GM21723 (cell line): ENCODE data around the gene SCN2B.

Experiments
- ATAC-seq: cut with Tn5 transposase; IDR thresholded peaks from one replicate; pipeline ENCODE4 v1.9.1; 2021; ENCODE audit warnings: mild to moderate bottlenecking, moderate library complexity; ENCODE audit not compliant: unreplicated experiment

The SCN2B gene, protein sequence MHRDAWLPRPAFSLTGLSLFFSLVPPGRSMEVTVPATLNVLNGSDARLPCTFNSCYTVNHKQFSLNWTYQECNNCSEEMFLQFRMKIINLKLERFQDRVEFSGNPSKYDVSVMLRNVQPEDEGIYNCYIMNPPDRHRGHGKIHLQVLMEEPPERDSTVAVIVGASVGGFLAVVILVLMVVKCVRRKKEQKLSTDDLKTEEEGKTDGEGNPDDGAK

GRCh38 chr11:118175993-118176777, at the start of gene SCN2B:
TSS of gene SCN2B (minus strand) at chr11:118176639. CDS start at chr11:118176431, 208 bp downstream.
- no peak for ATAC-seq

DNA sequence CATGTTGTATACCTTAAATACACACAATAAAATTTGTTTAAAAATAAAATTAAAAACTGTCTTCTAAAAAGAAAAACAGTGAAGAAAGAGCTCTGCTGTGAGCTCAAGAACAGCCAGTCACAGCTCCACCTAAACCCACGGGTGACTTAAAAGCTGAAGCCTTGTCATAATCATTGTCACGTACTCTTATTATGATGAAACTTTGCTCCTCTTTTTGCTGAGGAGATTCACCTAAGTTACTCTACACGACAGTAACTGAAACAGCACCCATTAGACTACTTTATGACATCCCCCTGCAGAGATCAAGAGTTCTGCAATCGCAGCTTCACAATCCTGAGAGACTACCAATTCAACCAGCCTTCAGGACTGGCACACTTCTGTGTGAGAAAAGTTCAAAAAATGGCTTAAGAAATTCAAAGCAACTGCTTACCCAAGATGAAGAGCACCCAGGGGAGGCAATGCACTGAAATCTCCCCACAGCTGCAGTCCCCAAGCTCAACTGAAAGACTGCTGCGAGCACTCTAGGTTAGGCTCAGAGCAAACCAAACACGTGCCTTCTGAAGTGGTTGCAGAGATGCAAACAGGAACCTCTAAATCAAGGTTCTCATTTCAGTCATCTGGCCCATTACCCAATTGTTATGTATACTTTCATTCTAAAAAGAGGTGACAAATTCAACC, 48.2 kb upstream of the SCN2B start, which contains the start of gene JAML:
Gene JAML (minus strand): TSS at position 501 of the 678 bp plus-strand sequence. CDS start 10,145 bp downstream, outside the sequence.
- ATAC-seq: no peak

DNA sequence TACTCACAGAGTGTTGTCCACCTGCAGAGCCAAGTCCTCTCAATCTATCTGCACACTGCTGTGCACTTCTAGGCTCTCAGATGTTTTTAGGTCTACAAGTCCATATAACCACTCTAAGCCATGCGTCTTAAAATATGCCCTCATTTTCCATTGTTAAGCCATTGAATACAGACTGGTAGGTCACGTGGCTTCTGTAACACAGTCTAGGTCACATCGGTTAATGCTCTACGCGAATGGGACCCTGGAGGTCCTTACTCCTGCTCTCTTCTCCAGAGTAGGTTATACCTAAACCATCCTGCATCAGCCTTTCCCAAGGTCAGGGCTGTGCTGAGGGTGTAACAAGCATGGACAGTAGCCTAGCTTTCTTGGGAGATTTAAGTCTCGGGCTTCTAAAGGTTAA, 47.6 kb upstream of the SCN2B start:
- no peak for ATAC-seq

DNA sequence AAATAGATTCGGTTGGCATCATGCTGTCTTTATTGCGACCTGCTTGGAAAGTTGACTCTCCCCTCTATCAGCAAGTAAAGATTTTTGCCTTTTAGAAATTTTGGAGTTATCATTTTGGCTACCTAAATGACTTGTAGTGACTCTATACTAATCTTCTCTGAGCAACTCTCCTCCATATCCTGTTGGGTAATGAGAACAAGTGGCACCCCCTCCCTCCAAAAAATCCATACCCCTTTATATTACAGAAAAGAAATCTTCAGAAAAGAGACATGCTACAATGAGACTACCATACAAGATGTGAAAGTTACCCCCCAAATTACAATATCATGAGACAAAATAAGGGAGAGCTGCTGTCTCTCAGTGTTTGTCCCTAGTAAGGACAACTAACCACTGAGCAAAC, 47.1 kb upstream of the SCN2B start:
- no peak for ATAC-seq

- no peak for ATAC-seq
These were observed 46.0 kb upstream of the SCN2B start for GRCh38 chr11:118222437-118222836.

DNA sequence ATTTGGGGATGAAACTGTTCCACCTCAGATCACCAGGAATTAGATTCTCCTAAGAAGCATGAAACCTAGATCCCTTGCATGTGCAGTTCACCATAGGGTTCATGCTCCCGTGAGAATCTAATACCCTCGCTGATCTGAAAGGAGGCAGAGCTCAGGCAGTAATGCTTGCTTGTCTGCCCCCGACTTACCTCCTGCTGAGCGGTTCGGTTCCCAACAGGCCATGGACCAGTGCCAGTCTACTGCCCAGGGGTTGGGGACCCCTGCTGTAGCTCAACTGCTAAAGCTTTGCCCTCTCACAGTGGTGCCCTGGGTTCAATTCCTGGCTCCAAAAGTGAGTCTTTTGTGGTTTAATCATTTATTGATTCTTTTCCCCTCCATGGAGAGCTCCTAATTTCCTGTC, 45.0 kb upstream of the SCN2B start:
- ATAC-seq: no peak

GRCh38 chr11:118219732-118220131, 43.3 kb upstream of the SCN2B start:
- ATAC-seq: no peak

- ATAC-seq: no peak
These were observed 42.8 kb upstream of the SCN2B start for GRCh38 chr11:118219244-118219643.

DNA sequence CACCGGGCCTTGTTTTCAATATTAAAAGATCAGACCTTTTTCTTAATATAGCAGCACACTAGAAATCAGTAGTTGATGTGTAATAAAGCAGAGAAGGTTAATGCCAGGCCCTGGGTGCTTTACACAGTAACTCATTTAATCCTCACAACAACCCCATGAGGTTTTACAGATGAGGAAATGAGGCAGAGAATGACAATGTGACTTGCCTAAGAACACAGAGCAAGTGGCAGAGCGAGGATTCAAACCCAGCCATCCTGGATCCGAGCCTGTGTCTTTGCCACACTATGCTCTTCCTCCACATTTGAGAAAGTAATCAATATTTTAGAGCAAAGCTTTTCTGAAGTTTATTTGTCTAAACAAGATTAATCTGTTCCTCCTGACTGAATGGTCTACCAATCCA, 41.1 kb upstream of the SCN2B start:
- ATAC-seq: no peak

- ATAC-seq: peak; percentile 63
These were observed 40.4 kb upstream of the SCN2B start for GRCh38 chr11:118216621-118217481.

- ATAC-seq: no peak
These were observed 39.3 kb upstream of the SCN2B start for GRCh38 chr11:118215765-118216164.

GRCh38 chr11:118215262-118215661, 38.8 kb upstream of the SCN2B start:
- no peak for ATAC-seq

DNA sequence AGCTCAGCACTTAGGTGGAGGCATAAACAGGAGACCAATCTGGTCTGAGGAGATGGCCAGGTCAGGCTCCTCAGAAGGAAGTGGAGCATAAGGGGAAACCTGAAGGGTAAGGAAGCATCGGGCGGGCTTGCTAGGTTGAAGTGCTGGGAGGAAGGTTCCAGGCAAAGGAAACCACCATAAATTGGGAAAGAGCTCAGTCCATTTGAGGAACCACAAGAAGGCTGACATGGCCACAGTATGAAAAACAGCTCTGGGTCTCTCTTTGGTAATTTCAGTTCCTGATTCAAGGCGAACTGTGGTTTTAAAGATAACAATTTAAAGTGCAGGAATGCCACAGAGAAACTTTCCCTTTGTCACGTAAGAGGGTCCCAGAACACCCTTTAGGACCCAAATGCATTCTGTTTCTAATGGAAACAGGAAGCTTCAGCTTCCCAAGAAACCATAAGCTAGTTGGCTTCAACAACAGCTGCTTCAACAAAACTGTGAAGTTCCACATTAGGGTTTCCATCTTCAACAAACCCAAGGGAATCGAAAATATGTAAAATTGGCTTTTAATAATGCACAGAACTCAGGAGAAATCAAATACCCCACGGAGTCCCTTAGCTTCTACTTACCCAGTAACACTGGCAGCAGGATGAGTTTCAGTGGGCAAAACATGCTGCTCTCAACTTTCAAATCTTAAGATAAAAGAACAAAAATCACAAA, 37.9 kb upstream of the SCN2B start:
- ATAC-seq: no peak

DNA sequence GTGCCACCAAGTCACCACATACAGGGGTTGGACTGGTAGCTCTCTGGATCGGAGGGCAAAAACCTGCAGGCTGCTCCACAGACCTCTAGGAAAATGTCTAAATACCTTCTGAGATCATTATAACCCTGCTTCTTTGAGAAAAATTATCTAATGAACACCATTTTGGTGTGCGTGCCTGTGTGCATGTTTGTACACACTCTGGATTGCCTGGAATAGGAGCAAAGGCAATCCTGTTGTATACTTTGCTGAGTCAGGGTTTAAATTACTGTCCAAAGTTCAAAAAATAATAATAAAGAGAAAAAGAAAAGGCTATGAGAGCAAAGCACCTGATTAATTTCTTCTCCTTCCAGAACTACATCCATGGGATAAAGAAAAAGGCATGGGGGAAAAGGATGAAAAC, 37.3 kb upstream of the SCN2B start:
- no peak for ATAC-seq

- ATAC-seq: no peak
These were observed 36.8 kb upstream of the SCN2B start for GRCh38 chr11:118213201-118213600.

DNA sequence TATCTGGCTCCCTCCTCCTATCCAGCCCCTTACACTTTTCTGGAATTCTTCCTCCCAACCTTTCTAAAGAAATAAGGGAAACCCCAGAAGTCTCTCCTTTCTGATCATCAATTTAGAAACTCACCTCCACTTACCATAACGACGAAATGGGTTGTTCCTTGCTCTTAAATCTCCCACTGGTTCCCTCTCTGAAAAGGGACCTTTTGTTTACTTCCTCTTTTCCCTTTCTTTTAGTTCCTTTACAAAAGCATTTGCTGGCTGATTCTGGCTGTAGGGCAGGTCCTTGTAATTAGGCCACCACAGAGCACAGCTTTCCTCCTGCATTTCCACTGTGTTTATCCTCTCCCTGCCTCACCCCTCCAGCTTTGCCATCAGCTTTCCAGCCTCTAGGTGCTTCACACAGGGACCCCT, 36.3 kb upstream of the SCN2B start:
- ATAC-seq: no peak

- ATAC-seq: no peak
These were observed 35.8 kb upstream of the SCN2B start for GRCh38 chr11:118212131-118212725.

GRCh38 chr11:118211006-118211405, 34.6 kb upstream of the SCN2B start:
- ATAC-seq: no peak

DNA sequence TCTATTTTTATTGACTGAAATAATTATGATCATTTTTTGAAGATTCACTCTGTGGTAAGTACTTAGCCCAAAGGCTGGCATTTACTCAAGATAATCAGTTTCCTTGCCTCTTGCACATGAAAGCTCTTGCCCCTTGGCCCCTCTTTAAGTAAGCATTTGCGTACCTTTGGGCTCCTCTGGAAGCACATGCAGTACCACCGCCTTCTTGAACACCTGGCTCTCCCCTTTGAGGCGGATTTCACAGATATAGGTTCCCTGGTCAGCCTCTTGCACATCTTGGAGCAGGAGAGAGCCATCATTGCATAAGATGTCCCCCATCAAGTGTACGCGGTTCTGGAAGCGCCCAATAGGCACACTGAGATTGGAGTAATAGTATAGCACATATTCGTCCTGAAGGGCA, 33.9 kb upstream of the SCN2B start:
- ATAC-seq: no peak

DNA sequence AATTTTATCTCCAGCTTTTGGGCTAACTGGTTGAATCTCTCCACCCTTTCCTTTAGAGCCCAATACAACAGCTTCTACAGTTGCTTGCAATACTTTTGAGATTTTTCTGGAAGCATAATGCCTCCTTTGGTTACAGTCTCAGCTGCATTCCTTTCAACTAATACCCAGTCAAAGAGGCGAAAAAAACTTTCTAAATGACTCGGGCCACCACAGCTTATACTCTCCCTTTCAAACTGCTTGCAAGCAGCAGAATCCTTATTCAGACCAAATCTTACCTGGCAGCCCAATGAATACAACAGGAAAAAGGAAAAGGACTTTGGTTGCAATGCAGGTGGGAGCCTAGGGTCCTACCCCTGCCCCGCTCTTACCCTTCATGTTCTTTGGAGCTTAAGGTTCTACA, 32.6 kb upstream of the SCN2B start:
- ATAC-seq: no peak
